ENCODE data around the gene TCP11L1. TPM values are rescaled to one million over a fixed set of nuclear protein-coding genes. Genes with fewer than 3 reads are reported as not detected.

TCP11L1 gene
- 11.6 and 12.5 TPM in 2 replicates for total RNA-seq

- intact Hi-C loops (cut with micrococcal nuclease), result loop anchor here (1.0 to 10.0 kb wide), 7 partner anchors 24 to 455 kb away; partner anchors contain the start of genes CSTF3, DEPDC7, EIF3M and HIPK3
Measured at GRCh38 chr11:33039274-33040032, at the start of gene TCP11L1. Gene TCP11L1, plus strand, starts transcription at chr11:33039572. Its CDS starts 4,202 bp downstream, at chr11:33043774.

- intact Hi-C loops (cut with micrococcal nuclease), result no loop called here
Measured at GRCh38 chr11:32990481-32990880, 48.9 kb upstream of the TCP11L1 start.

- intact Hi-C loops (cut with micrococcal nuclease), result no loop called here
Measured at GRCh38 chr11:32991427-32991826, 47.9 kb upstream of the TCP11L1 start.

GRCh38 chr11:32991898-32992297 lies 47.5 kb upstream of the TCP11L1 start:
- intact Hi-C loops (cut with micrococcal nuclease), result no loop called here

GRCh38 chr11:33000181-33000580 lies 39.2 kb upstream of the TCP11L1 start:
- intact Hi-C loops (cut with micrococcal nuclease), result no loop called here

GRCh38 chr11:33001281-33001680 lies 38.1 kb upstream of the TCP11L1 start:
- intact Hi-C loops (cut with micrococcal nuclease), result no loop called here

GRCh38 chr11:33001751-33002542 lies 37.4 kb upstream of the TCP11L1 start:
- intact Hi-C loops (cut with micrococcal nuclease), result no loop called here

GRCh38 chr11:33005175-33005574 lies 34.2 kb upstream of the TCP11L1 start:
- intact Hi-C loops (cut with micrococcal nuclease), result no loop called here

- intact Hi-C loops (cut with micrococcal nuclease), result no loop called here
Measured at GRCh38 chr11:33006010-33006409, 33.4 kb upstream of the TCP11L1 start.

GRCh38 chr11:33013755-33014154 lies 25.6 kb upstream of the TCP11L1 start:
- intact Hi-C loops (cut with micrococcal nuclease), result loop anchor here (5.0 to 10.0 kb wide), 2 partner anchors 51 to 149 kb away; partner anchors contain the start of gene CSTF3

GRCh38 chr11:33015621-33016551 lies 23.5 kb upstream of the TCP11L1 start, which contains the start of gene DEPDC7:
Gene DEPDC7, plus strand, starts transcription at chr11:33015878. Its CDS starts 78 bp downstream, at chr11:33015956.
- intact Hi-C loops (cut with micrococcal nuclease), result loop anchor here (1.0 to 10.0 kb wide), 4 partner anchors 23 to 924 kb away; partner anchors contain the start of genes HIPK3, RCN1 and TCP11L1

GRCh38 chr11:33016654-33017053 lies 22.7 kb upstream of the TCP11L1 start:
- intact Hi-C loops (cut with micrococcal nuclease), result loop anchor here (5.0 to 10.0 kb wide), 3 partner anchors 48 to 924 kb away; partner anchors contain the start of genes HIPK3 and RCN1

- intact Hi-C loops (cut with micrococcal nuclease), result loop anchor here (5.0 to 10.0 kb wide), 3 partner anchors 47 to 925 kb away; partner anchors contain the start of genes HIPK3 and RCN1
Measured at GRCh38 chr11:33017478-33017877, 21.9 kb upstream of the TCP11L1 start.

GRCh38 chr11:33017965-33018364 lies 21.4 kb upstream of the TCP11L1 start:
- intact Hi-C loops (cut with micrococcal nuclease), result loop anchor here (5.0 to 10.0 kb wide), 3 partner anchors 47 to 926 kb away; partner anchors contain the start of genes HIPK3 and RCN1

- intact Hi-C loops (cut with micrococcal nuclease), result loop anchor here (5.0 to 10.0 kb wide), 3 partner anchors 46 to 927 kb away; partner anchors contain the start of genes HIPK3 and RCN1
Measured at GRCh38 chr11:33018840-33019239, 20.5 kb upstream of the TCP11L1 start.

- intact Hi-C loops (cut with micrococcal nuclease), result no loop called here
Measured at GRCh38 chr11:33021501-33021900, 17.9 kb upstream of the TCP11L1 start.

GRCh38 chr11:33021937-33022336 lies 17.4 kb upstream of the TCP11L1 start:
- intact Hi-C loops (cut with micrococcal nuclease), result no loop called here

GRCh38 chr11:33025339-33025722 lies 14.0 kb upstream of the TCP11L1 start:
- intact Hi-C loops (cut with micrococcal nuclease), result no loop called here

- intact Hi-C loops (cut with micrococcal nuclease), result no loop called here
Measured at GRCh38 chr11:33027233-33027632, 12.1 kb upstream of the TCP11L1 start.

GRCh38 chr11:33027846-33028536 lies 11.4 kb upstream of the TCP11L1 start:
- intact Hi-C loops (cut with micrococcal nuclease), result no loop called here
